K562 (cell line): ENCODE data around the gene CTNNA3.

Experiments used
- ARID2 ChIP-seq: fragments of 450-650 bp; IDR thresholded peaks from 2 replicates; pipeline ENCODE4 v1.6.1; 2017; ENCODE audit warnings: antibody characterized with exemption, mild to moderate bottlenecking
- ZNF431 ChIP-seq: sonication (generic); formaldehyde crosslinking; IDR thresholded peaks from 2 replicates; pipeline ENCODE4 v1.8.0; 2022; ENCODE audit warnings: mild to moderate bottlenecking, missing genetic modification reagents
- TF ChIP-seq, protein P1 (sequence below), 3 experiments: IDR thresholded peaks in 2 of 3; conservative IDR thresholded peaks in 1 of 3; 2 replicates each; pipeline ENCODE4 v1.5.1; 2011 to 2012; ENCODE audit warnings: low read length in 3 of 3, mild to moderate bottlenecking in 3 of 3, control low read depth in 2 of 3, improper control_type of control experiment in 1 of 3, inconsistent platforms in 1 of 3, low read depth in 1 of 3, mixed read lengths in 1 of 3, moderate library complexity in 1 of 3; ENCODE audit not compliant: insufficient read depth in 2 of 3
- TF ChIP-seq, protein P2 (sequence below): conservative IDR thresholded peaks from 2 replicates; pipeline ENCODE4 v1.6.1; 2011; ENCODE audit warnings: low read depth, mild to moderate bottlenecking, low read length; ENCODE audit not compliant: control insufficient read depth

GRCh38 chr10:66719483-66719882, 976.5 kb downstream of the CTNNA3 start:
- TF ChIP-seq ARID2 (no peak), ZNF431 (CRISPR knock-in tag) (no peak)
- TF ChIP-seq, protein P1, sequence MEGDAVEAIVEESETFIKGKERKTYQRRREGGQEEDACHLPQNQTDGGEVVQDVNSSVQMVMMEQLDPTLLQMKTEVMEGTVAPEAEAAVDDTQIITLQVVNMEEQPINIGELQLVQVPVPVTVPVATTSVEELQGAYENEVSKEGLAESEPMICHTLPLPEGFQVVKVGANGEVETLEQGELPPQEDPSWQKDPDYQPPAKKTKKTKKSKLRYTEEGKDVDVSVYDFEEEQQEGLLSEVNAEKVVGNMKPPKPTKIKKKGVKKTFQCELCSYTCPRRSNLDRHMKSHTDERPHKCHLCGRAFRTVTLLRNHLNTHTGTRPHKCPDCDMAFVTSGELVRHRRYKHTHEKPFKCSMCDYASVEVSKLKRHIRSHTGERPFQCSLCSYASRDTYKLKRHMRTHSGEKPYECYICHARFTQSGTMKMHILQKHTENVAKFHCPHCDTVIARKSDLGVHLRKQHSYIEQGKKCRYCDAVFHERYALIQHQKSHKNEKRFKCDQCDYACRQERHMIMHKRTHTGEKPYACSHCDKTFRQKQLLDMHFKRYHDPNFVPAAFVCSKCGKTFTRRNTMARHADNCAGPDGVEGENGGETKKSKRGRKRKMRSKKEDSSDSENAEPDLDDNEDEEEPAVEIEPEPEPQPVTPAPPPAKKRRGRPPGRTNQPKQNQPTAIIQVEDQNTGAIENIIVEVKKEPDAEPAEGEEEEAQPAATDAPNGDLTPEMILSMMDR (IDR thresholded peaks at IDR 0.05 in 2 of 3, conservative IDR thresholded peaks at IDR 0.05 in 1 of 3; ENCODE audit: insufficient read depth in 2 of 3, low read depth in 1 of 3, low read length in 3 of 3) = no peak
- TF ChIP-seq, protein P2, sequence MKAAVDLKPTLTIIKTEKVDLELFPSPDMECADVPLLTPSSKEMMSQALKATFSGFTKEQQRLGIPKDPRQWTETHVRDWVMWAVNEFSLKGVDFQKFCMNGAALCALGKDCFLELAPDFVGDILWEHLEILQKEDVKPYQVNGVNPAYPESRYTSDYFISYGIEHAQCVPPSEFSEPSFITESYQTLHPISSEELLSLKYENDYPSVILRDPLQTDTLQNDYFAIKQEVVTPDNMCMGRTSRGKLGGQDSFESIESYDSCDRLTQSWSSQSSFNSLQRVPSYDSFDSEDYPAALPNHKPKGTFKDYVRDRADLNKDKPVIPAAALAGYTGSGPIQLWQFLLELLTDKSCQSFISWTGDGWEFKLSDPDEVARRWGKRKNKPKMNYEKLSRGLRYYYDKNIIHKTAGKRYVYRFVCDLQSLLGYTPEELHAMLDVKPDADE = no peak
